GM12801 (cell line): ENCODE measurements around the gene PRPH.

ENCODE experiments used
- TF ChIP-seq, protein P1 (sequence below): IDR thresholded peaks from one replicate; pipeline ENCODE4 v1.5.1; 2011; ENCODE audit warnings: control low read depth; ENCODE audit not compliant: insufficient read length; ENCODE audit errors: extremely low read depth

Gene PRPH

DNA sequence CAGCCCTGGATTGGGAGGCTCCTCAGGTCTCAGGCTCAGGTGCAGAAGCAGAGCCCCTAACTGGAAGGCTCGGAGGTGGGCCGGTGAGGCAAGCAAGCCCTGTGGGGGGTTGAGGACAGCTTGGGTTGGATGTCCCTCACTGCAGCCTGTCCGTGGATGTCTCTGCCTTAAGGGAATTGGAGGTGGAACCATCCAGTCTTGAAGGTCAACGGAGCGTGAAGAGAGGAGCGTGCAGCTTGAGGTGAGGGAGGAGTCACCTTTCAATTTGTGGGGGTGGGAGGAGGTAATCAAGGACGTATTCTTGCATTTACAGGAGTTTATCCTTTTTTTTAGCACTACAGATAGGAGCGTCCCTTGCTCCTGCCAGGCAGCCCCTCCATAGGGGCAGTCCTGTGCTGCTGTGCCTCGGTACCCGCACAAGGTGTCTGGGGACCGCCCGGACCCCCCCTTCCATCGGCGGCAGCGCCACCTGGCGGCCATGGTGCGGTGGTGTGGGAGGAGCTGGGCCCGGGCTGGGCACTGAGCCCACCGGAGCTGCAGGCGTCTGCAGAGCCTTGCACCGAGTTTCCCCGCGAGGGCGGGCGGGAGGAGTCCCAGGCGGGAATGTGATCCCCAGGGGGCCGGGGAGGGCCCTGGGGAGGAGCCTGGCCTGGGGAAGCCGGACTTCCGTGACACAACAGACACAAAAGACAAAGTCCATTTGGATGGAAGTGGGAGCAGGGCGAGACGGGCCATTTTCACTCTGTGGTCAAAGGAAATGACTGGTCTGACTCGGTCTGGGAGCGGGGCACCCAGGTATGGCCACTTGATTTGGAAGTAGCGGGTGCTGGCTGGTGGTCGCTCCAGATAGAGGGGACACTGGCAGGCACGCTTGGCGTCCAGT lies 52.6 kb downstream of the PRPH start:
- TF ChIP-seq, protein P1, sequence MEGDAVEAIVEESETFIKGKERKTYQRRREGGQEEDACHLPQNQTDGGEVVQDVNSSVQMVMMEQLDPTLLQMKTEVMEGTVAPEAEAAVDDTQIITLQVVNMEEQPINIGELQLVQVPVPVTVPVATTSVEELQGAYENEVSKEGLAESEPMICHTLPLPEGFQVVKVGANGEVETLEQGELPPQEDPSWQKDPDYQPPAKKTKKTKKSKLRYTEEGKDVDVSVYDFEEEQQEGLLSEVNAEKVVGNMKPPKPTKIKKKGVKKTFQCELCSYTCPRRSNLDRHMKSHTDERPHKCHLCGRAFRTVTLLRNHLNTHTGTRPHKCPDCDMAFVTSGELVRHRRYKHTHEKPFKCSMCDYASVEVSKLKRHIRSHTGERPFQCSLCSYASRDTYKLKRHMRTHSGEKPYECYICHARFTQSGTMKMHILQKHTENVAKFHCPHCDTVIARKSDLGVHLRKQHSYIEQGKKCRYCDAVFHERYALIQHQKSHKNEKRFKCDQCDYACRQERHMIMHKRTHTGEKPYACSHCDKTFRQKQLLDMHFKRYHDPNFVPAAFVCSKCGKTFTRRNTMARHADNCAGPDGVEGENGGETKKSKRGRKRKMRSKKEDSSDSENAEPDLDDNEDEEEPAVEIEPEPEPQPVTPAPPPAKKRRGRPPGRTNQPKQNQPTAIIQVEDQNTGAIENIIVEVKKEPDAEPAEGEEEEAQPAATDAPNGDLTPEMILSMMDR = no peak
